ENCODE results near the gene DCK.

- TF ChIP-seq CTCF (IDR thresholded peaks at IDR 0.05) (no peak), POLR2A (IDR thresholded peaks at IDR 0.05) (no peak)
Observed at GRCh38 chr4:70958681-70959080, 34.8 kb upstream of the DCK start.
